ENCODE data around the gene MAP2K2. TPM values are rescaled to one million over a fixed set of nuclear protein-coding genes. Genes with fewer than 3 reads are reported as not detected.
"Not testable (repeated sequence)": the region's sequence is repeated elsewhere in the genome, so short reads cannot be mapped to it uniquely, and the experiment has no call there.

MAP2K2 gene
- total RNA-seq, 2 donors from 2014 or later: 104 to 145 TPM

DNA sequence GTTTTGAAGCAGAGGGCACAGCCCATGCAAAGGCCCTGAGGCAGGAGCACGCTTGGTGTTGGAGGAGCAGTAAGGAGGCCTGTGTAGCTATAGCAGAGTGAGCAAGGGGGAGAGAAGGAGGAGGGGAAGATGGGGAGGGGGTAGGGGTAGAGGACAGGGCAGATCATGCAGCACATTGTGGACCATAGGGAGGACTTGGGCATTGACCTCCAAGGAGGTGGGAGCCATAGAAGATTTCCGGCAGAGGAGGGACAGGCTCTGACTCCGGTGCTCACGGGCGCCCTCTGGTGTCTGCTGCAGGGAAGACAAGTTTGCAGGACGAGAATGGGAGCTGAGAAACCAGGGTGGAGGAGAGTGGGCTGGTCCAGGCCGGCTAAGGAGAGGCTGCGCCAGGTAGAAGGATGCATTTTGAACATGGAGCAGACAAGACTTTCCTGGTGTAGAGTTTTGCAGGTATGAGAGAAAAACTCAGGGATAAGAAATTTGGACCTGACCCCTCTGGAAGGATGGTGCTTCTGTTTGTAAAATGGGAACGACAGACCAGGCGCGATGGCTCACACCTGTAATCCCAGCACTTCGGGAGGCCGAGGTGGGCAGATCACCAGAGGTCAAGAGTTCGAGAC, 15.8 kb upstream of the MAP2K2 start:
- intact Hi-C loops (cut with DNase I): loop anchor here (10.0 kb wide), 1 partner anchor 65 kb away; no protein-coding TSS in a partner anchor
- no peak overlapping the region for H3K4me3 ChIP-seq
- no peak overlapping the region for H3K27ac ChIP-seq
- DNase-seq (ENCODE audit: low spot score): peak; percentile 53
- H3K9me3 ChIP-seq: no peaks in the 10 kb centered on the region
- 34% methylated on average over 14 of the region's 14 CpGs for WGBS
- H3K36me3 ChIP-seq: no peaks in the 10 kb centered on the region
- H3K4me1 ChIP-seq (replicated peaks): no peaks in the 10 kb centered on the region
- TF ChIP-seq CTCF (IDR thresholded peaks at IDR 0.05) (peak; percentile 54 to 74 (median 66)), POLR2AphosphoS5 (IDR thresholded peaks at IDR 0.05) (peak; percentile 27), POLR2A (IDR thresholded peaks at IDR 0.05) (no peak)
- H3K27me3 ChIP-seq (replicated peaks; ENCODE audit: insufficient read depth): no peaks in the 10 kb centered on the region

GRCh38 chr19:4138445-4138844, 14.5 kb upstream of the MAP2K2 start:
- TF ChIP-seq POLR2AphosphoS5 (IDR thresholded peaks at IDR 0.05): no peak
- TF ChIP-seq POLR2A (IDR thresholded peaks at IDR 0.05): no peak
- no peak for TF ChIP-seq CTCF (IDR thresholded peaks at IDR 0.05)
- WGBS: 85% methylated on average over 5 of the region's 5 CpGs
- H3K4me3 ChIP-seq: no peak overlapping the region
- no peak for DNase-seq (ENCODE audit: low spot score)
- H3K27ac ChIP-seq: no peak overlapping the region
- no peaks in the 10 kb centered on the region for H3K9me3 ChIP-seq
- H3K4me1 ChIP-seq (replicated peaks): no peaks in the 10 kb centered on the region
- no peaks in the 10 kb centered on the region for H3K27me3 ChIP-seq (replicated peaks; ENCODE audit: insufficient read depth)
- intact Hi-C loops (cut with DNase I): no loop called here
- H3K36me3 ChIP-seq: no peaks in the 10 kb centered on the region

DNA sequence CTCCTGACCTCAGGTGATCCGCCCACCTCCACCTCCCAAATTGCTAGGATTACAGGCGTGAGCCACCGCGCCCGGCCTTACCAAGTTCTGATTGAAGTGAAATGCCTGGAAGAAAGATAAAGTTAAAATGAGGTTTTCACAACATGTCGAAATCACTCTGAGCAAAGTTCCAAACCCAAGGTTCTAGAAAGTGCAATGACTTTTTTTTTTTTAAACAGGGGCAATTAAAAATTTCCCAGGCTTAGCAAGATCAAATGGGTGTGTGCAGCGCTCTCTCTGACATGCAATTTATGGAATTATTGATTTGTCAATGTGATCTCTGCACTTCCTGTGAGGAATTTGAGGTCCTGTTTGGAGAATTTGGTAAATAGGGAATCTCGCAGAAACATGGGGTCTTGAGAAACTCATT, 12.8 kb upstream of the MAP2K2 start:
- intact Hi-C loops (cut with DNase I): no loop called here
- H3K27ac ChIP-seq: no peak overlapping the region
- no peaks in the 10 kb centered on the region for H3K36me3 ChIP-seq
- no peaks in the 10 kb centered on the region for H3K4me1 ChIP-seq (replicated peaks)
- WGBS: 93% methylated on average over 8 of the region's 8 CpGs
- TF ChIP-seq POLR2AphosphoS5 (IDR thresholded peaks at IDR 0.05): no peak
- TF ChIP-seq POLR2A (IDR thresholded peaks at IDR 0.05): no peak
- no peak for TF ChIP-seq CTCF (IDR thresholded peaks at IDR 0.05)
- DNase-seq (ENCODE audit: low spot score): no peak
- H3K27me3 ChIP-seq (replicated peaks; ENCODE audit: insufficient read depth): no peaks in the 10 kb centered on the region
- no peaks in the 10 kb centered on the region for H3K9me3 ChIP-seq
- H3K4me3 ChIP-seq: no peak overlapping the region

GRCh38 chr19:4135386-4135785, 11.5 kb upstream of the MAP2K2 start:
- H3K4me3 ChIP-seq; H3K4me1 ChIP-seq (replicated peaks); H3K9me3 ChIP-seq; H3K36me3 ChIP-seq; DNase-seq (ENCODE audit: low spot score); intact Hi-C loops (cut with DNase I); H3K27ac ChIP-seq; H3K27me3 ChIP-seq (replicated peaks; ENCODE audit: insufficient read depth): not testable (repeated sequence)
- WGBS: 92% methylated on average over 9 of the region's 9 CpGs

- no peak overlapping the region for H3K4me3 ChIP-seq
- no peaks in the 10 kb centered on the region for H3K27me3 ChIP-seq (replicated peaks; ENCODE audit: insufficient read depth)
- H3K4me1 ChIP-seq (replicated peaks): no peaks in the 10 kb centered on the region
- no peak overlapping the region for H3K27ac ChIP-seq
- H3K9me3 ChIP-seq: no peaks in the 10 kb centered on the region
- TF ChIP-seq POLR2AphosphoS5 (IDR thresholded peaks at IDR 0.05) (no peak), CTCF (IDR thresholded peaks at IDR 0.05) (no peak), POLR2A (IDR thresholded peaks at IDR 0.05) (no peak)
- H3K36me3 ChIP-seq: no peaks in the 10 kb centered on the region
- intact Hi-C loops (cut with DNase I): no loop called here
- WGBS: 14% methylated on average over 6 of the region's 6 CpGs
- DNase-seq (ENCODE audit: low spot score): no peak
Observed at GRCh38 chr19:4134351-4134750, 10.4 kb upstream of the MAP2K2 start.
